ENCODE measurements around the gene C9orf50.

C9orf50 gene

GRCh38 chr9:129631674-129632129, 10.8 kb upstream of the C9orf50 start:
- H4K20me1 ChIP-seq (ENCODE audit: insufficient read depth, low read length), result peaks cover 21% of the 10 kb centered on the region; the same call in 1 of the 2 replicates
- no peak overlapping the region for H3K4me3 ChIP-seq (ENCODE audit: low read length)
- no peak overlapping the region for H3K9ac ChIP-seq (ENCODE audit: low read length)
- H3K79me2 ChIP-seq (ENCODE audit: low read length), result peaks cover 83% of the 10 kb centered on the region
- H3K4me1 ChIP-seq (ENCODE audit: low read length), result peaks cover 6% of the 10 kb centered on the region; the same call in 1 of the 2 replicates
- H3F3A ChIP-seq (ENCODE audit: insufficient read depth, low read length), result no peaks in the 10 kb centered on the region
- H3K4me2 ChIP-seq (ENCODE audit: low read depth, low read length), result no peak overlapping the region
- no peak for TF ChIP-seq EZH2phosphoT487 (IDR thresholded peaks at IDR 0.05; ENCODE audit: low read length)
- DNase-seq, result no peak
- H3K36me3 ChIP-seq (replicated peaks; ENCODE audit: insufficient read depth, low read length), result no peaks in the 10 kb centered on the region; the same call in none of the 2 replicates
- no peaks in the 10 kb centered on the region for H3K9me2 ChIP-seq (replicated peaks; ENCODE audit: insufficient read depth, low read length)
- H2AFZ ChIP-seq (ENCODE audit: low read length), result no peak overlapping the region
- no peak overlapping the region for H3K27ac ChIP-seq (ENCODE audit: low read length)
- no peaks in the 10 kb centered on the region for H3K9me3 ChIP-seq (replicated peaks; ENCODE audit: insufficient read depth, low read length)
- no peaks in the 10 kb centered on the region for H3K27me3 ChIP-seq (replicated peaks; ENCODE audit: insufficient read depth, low read length)

- peaks cover 5% of the 10 kb centered on the region; the same call in 1 of the 2 replicates for H3F3A ChIP-seq (ENCODE audit: insufficient read depth, low read length)
- H4K20me1 ChIP-seq (ENCODE audit: insufficient read depth, low read length), result peaks cover 21% of the 10 kb centered on the region; the same call in 1 of the 2 replicates
- no peak for TF ChIP-seq EZH2 (optimal IDR thresholded peaks at IDR 0.05; ENCODE audit: low read depth, low read length)
- no peak for TF ChIP-seq CTCF (IDR thresholded peaks at IDR 0.05; ENCODE audit: low read length)
- no peak for TF ChIP-seq EZH2phosphoT487 (IDR thresholded peaks at IDR 0.05; ENCODE audit: low read length)
- H3K4me1 ChIP-seq (ENCODE audit: low read length), result peaks cover 6% of the 10 kb centered on the region; the same call in 1 of the 2 replicates
- H3K27me3 ChIP-seq (replicated peaks; ENCODE audit: insufficient read depth, low read length), result no peaks in the 10 kb centered on the region
- H3K9me2 ChIP-seq (replicated peaks; ENCODE audit: insufficient read depth, low read length), result no peaks in the 10 kb centered on the region
- H3K4me3 ChIP-seq (ENCODE audit: low read length), result no peak overlapping the region
- H3K4me2 ChIP-seq (ENCODE audit: low read depth, low read length), result no peak overlapping the region
- H3K27ac ChIP-seq (ENCODE audit: low read length), result no peak overlapping the region
- H3K9me3 ChIP-seq (replicated peaks; ENCODE audit: insufficient read depth, low read length), result no peaks in the 10 kb centered on the region
- no peak overlapping the region for H2AFZ ChIP-seq (ENCODE audit: low read length)
- H3K36me3 ChIP-seq (replicated peaks; ENCODE audit: insufficient read depth, low read length), result no peaks in the 10 kb centered on the region; the same call in none of the 2 replicates
- H3K79me2 ChIP-seq (ENCODE audit: low read length), result peaks cover 89% of the 10 kb centered on the region
- H3K9ac ChIP-seq (ENCODE audit: low read length), result no peak overlapping the region
- DNase-seq, result no peak
These were observed 10.2 kb upstream of the C9orf50 start for GRCh38 chr9:129630967-129631673.

- H3F3A ChIP-seq (ENCODE audit: insufficient read depth, low read length), result peaks cover 11% of the 10 kb centered on the region
- no peak overlapping the region for H3K27ac ChIP-seq (ENCODE audit: low read length)
- TF ChIP-seq EZH2phosphoT487 (IDR thresholded peaks at IDR 0.05; ENCODE audit: low read length) (no peak), EZH2 (optimal IDR thresholded peaks at IDR 0.05; ENCODE audit: low read depth, low read length) (no peak), CTCF (IDR thresholded peaks at IDR 0.05; ENCODE audit: low read length) (no peak)
- no peaks in the 10 kb centered on the region; the same call in none of the 2 replicates for H3K36me3 ChIP-seq (replicated peaks; ENCODE audit: insufficient read depth, low read length)
- peaks cover 6% of the 10 kb centered on the region; the same call in 1 of the 2 replicates for H3K4me1 ChIP-seq (ENCODE audit: low read length)
- peaks cover 21% of the 10 kb centered on the region; the same call in 1 of the 2 replicates for H4K20me1 ChIP-seq (ENCODE audit: insufficient read depth, low read length)
- no peaks in the 10 kb centered on the region for H3K9me3 ChIP-seq (replicated peaks; ENCODE audit: insufficient read depth, low read length)
- no peak for DNase-seq
- H3K79me2 ChIP-seq (ENCODE audit: low read length), result peaks cover 82% of the 10 kb centered on the region
- no peak overlapping the region for H2AFZ ChIP-seq (ENCODE audit: low read length)
- H3K4me2 ChIP-seq (ENCODE audit: low read depth, low read length), result no peak overlapping the region
- no peaks in the 10 kb centered on the region for H3K9me2 ChIP-seq (replicated peaks; ENCODE audit: insufficient read depth, low read length)
- no peak overlapping the region for H3K4me3 ChIP-seq (ENCODE audit: low read length)
- no peaks in the 10 kb centered on the region for H3K27me3 ChIP-seq (replicated peaks; ENCODE audit: insufficient read depth, low read length)
- no peak overlapping the region for H3K9ac ChIP-seq (ENCODE audit: low read length)
These were observed 8.4 kb upstream of the C9orf50 start for GRCh38 chr9:129629251-129629820.
